Mesothelial cell of epicardium (in vitro differentiated cells): ENCODE results near the gene MFSD6. TPM values are rescaled to one million over a fixed set of nuclear protein-coding genes. Genes with fewer than 3 reads are reported as not detected.
"Not testable (repeated sequence)": the region's sequence is repeated elsewhere in the genome, so short reads cannot be mapped to it uniquely, and the experiment has no call there.

Source experiments
- DNase-seq, 2 experiments: peaks; one replicate each; pipeline ENCODE4 v3.0.0; 2021; ENCODE audit warnings: low spot score in 2 of 2; ENCODE audit not compliant: unreplicated experiment in 2 of 2
- H3K27ac Mint-ChIP-seq: 2 replicates; pipeline ENCODE4 v1.8.0; 2021; ENCODE audit warnings: mixed read lengths
- H3K27me3 Mint-ChIP-seq: 2 replicates; pipeline ENCODE4 v1.8.0; 2021; ENCODE audit warnings: low read depth, mixed read lengths
- H3K36me3 Mint-ChIP-seq: 2 replicates; pipeline ENCODE4 v1.8.0; 2021; ENCODE audit warnings: mixed read lengths
- H3K4me1 Mint-ChIP-seq: 2 replicates; pipeline ENCODE4 v1.8.0; 2021; ENCODE audit warnings: mixed read lengths
- H3K4me3 Mint-ChIP-seq: 2 replicates; pipeline ENCODE4 v1.8.0; 2021; ENCODE audit warnings: mild to moderate bottlenecking, moderate library complexity, mixed read lengths
- H3K9me3 Mint-ChIP-seq: 2 replicates; pipeline ENCODE4 v1.8.0; 2021; ENCODE audit warnings: mixed read lengths
- CTCF ChIP-seq: fragments of 200-600 bp; sonication (generic); IDR thresholded peaks from one replicate; pipeline ENCODE4 v1.5.0; 2021; ENCODE audit warnings: antibody characterized with exemption; ENCODE audit not compliant: unreplicated experiment
- total RNA-seq: library from RNA; stranded (reverse); gene quantifications from 3 replicates; pipeline ENCODE4 v1.2.1, GENCODE V29; 2021

MFSD6 gene
- total RNA-seq: 10.9 to 12.6 TPM (median 11.7 TPM) in 3 replicates

GRCh38 chr2:190407662-190408537 is at the start of gene MFSD6:
Gene MFSD6, plus strand, starts transcription at chr2:190408355. Its CDS starts 27,675 bp downstream, at chr2:190436030.
- peak within 1 kb of the TSS; percentile 75 for H3K4me3 Mint-ChIP-seq
- no peak for TF ChIP-seq CTCF
- H3K27ac Mint-ChIP-seq: no peak within 1 kb of the TSS
- H3K27me3 Mint-ChIP-seq: peaks cover 19% of the 10 kb centered on the region
- H3K4me1 Mint-ChIP-seq: peaks cover 7% of the 10 kb centered on the region
- no peaks in the 10 kb centered on the region for H3K9me3 Mint-ChIP-seq
- no peaks in the 10 kb centered on the region for H3K36me3 Mint-ChIP-seq
- peak; percentile 30 to 53 for DNase-seq

GRCh38 chr2:190358655-190359448 is 49.3 kb upstream of the MFSD6 start:
- H3K27me3 Mint-ChIP-seq, H3K36me3 Mint-ChIP-seq, DNase-seq, H3K9me3 Mint-ChIP-seq, H3K4me3 Mint-ChIP-seq: not testable (repeated sequence)
- H3K4me1 Mint-ChIP-seq: peaks cover 47% of the 10 kb centered on the region
- peak overlapping the region; percentile 76 for H3K27ac Mint-ChIP-seq

GRCh38 chr2:190360561-190360960 is 47.6 kb upstream of the MFSD6 start:
- DNase-seq: no peak
- TF ChIP-seq CTCF: no peak

GRCh38 chr2:190360965-190361364 is 47.2 kb upstream of the MFSD6 start:
- Mint-ChIP-seq H3K27ac (no peak overlapping the region), H3K27me3 (no peaks in the 10 kb centered on the region), H3K36me3 (no peaks in the 10 kb centered on the region), H3K4me1 (peaks cover 38% of the 10 kb centered on the region), H3K9me3 (no peaks in the 10 kb centered on the region), H3K4me3 (no peak overlapping the region)
- DNase-seq: no peak
- no peak for TF ChIP-seq CTCF

More at GRCh38 chr2:190360561-190360960, 47.6 kb upstream of the MFSD6 start:
- Mint-ChIP-seq H3K4me3 (no peak overlapping the region), H3K4me1 (peaks cover 39% of the 10 kb centered on the region), H3K27ac (peak overlapping the region; percentile 50), H3K27me3 (no peaks in the 10 kb centered on the region), H3K36me3 (no peaks in the 10 kb centered on the region), H3K9me3 (no peaks in the 10 kb centered on the region)

- Mint-ChIP-seq H3K4me1 (peaks cover 32% of the 10 kb centered on the region), H3K36me3 (no peaks in the 10 kb centered on the region), H3K27me3 (no peaks in the 10 kb centered on the region), H3K9me3 (no peaks in the 10 kb centered on the region), H3K27ac (no peak overlapping the region), H3K4me3 (no peak overlapping the region)
- TF ChIP-seq CTCF: no peak
- DNase-seq: no peak
Measured at GRCh38 chr2:190361572-190361971, 46.6 kb upstream of the MFSD6 start.

- peaks cover 21% of the 10 kb centered on the region for H3K4me1 Mint-ChIP-seq
- H3K27ac Mint-ChIP-seq: no peak overlapping the region
- no peak for TF ChIP-seq CTCF
Measured at GRCh38 chr2:190362894-190363293, 45.3 kb upstream of the MFSD6 start.

More at GRCh38 chr2:190362894-190363293, 45.3 kb upstream of the MFSD6 start:
- Mint-ChIP-seq H3K36me3 (peaks cover 2% of the 10 kb centered on the region), H3K4me3 (no peak overlapping the region), H3K9me3 (no peaks in the 10 kb centered on the region), H3K27me3 (no peaks in the 10 kb centered on the region)
- no peak for DNase-seq
